GM19324 (cell line): ENCODE measurements around the gene KLHL30.
"Not testable (repeated sequence)": the region's sequence is repeated elsewhere in the genome, so short reads cannot be mapped to it uniquely, and the experiment has no call there.

Experiments used
- ATAC-seq: cut with Tn5 transposase; IDR thresholded peaks from one replicate; pipeline ENCODE4 v1.9.1; 2021; ENCODE audit warnings: mild to moderate bottlenecking, moderate library complexity; ENCODE audit not compliant: unreplicated experiment, low FRiP score

The KLHL30 gene

DNA sequence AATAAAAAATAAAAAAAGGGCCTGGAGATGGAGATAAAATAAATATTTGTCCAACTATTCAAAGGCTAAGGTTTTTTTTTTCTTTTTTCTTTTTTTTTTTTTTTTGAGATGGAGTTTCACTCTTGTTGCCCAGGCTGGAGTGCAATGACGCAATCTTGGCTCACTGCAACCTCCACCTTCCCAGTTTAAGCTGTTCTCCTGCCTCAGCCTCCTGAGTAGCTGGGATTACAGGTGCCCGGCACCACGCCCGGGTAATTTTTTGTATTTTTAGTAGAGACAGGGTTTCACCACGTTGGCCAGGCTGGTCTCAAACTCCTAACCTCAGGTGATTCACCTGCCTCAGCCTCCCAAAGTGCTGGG is 32.6 kb downstream of the KLHL30 start:
- ATAC-seq, result not testable (repeated sequence)

DNA sequence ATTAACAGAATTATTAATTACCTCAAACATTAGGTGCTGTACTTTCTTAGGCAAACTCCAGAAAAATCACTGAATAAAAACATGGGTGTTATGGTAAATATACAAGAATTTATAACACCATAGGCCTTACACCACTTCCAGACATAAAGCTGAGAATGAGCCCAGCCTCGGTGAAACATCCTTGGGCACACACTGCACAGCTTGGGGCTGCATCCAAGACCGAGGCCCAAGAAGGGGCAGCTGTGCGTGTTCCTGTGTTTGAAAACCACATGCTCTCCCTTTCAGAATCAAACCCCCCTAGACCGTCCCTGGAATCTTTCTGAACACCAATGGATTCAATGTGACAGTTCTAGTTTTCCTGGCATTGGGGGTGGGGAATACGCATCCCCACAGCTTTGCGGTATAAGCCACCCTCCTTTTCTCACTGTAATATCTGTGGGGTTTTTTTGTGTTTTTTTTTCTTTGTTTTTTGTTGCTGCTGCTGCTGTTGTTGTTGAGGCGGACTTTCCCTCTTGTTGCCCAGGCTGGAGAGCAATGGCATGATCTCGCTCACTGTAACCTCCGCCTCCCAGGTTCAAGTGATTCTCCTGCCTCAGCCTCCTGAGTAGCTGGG is 33.2 kb downstream of the KLHL30 start:
- ATAC-seq, result no peak

DNA sequence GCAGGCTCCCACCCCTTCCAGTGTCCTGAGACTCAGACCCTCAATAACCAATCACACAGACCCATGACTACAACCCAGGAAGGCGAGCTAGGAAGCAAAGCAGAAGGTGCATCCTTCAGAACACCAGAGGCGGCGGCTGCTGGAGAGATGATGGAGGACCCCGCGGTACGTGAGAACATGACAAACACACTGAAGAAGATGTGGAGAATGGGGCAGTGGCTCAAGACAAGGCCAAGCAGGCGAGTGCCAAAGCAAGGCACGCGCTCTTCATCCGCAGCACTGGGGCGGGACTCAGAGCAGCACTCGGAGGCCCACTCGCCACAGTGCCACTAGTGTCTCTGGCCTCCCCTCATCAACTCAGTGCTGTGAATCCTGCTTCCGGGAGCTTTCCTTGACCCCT is 34.0 kb downstream of the KLHL30 start:
- ATAC-seq, result no peak

DNA sequence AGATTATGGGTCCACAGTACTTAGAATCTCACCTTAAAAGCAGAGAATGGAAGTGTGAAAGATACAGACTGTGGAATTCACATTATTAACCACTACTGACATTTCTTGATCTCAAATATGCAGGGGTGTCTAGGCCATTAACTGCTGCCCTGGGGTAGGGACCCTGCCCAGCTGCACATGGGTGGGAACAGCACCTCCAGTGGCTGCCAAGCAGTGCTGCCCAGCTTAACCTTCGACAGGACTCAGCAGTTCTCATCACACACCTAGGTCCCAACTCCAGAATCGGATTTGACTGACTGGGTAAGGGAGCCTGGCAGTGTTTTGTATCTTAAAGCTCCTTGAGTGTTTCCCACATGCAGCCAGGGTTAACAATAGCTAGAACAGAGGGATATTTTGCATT is 35.2 kb downstream of the KLHL30 start:
- ATAC-seq, result no peak

DNA sequence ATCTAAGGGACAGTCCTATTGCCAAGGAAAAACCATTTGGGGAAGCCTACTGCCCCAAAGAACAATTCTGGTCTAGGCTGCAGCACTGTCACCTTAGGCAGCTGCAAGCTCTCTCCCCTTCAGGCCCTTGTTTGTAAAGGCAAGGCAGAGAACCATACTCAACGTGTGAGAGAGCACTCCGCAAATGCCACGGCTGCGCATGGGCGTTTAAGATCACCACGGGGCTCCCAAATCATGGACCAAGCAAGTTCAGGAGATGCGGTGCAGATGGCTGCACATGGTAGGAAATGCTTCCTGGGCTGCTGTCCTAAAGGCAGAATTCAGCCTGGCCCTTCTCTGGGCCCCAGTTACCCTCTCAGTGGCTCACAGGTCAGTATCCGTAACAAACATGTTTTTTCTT is 35.8 kb downstream of the KLHL30 start:
- no peak for ATAC-seq

DNA sequence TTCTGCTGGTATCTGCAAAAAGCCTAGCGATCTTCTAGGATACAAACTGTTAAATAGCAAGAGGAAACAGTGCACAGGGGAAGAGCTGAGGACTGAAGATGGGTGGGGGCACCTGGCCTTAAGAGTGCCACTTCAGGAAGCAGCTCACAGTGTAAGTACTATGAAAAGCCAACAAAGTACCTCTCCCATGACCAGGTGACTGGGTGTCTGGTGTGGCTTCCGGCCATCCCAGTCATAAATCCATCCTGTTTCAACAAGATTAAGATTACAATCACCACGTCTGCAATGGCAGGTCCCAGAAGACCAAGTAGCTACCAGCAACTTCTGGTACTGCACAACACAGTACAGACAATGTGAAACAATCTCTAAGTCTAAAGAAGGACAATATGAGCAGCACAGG is 36.2 kb downstream of the KLHL30 start:
- ATAC-seq, result no peak

DNA sequence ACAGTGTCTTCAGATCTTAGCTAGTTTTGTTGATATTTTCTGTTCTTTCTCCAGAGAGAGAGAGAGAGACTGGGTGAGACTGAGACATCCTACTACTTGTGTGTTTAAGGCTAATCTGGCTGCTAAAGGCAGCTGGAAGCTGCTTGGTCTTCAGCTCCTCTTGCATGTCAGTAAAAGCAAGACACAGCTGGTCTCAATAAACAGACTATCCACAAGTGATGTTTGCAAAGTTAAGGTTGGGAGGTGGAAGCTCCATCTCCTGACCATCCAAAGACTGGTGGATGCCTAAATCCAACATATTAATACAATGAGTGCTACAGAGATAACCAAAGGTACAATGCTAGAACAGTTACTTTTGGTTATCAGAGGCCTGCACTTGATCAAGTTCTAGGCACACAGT is 38.1 kb downstream of the KLHL30 start:
- ATAC-seq, result no peak

DNA sequence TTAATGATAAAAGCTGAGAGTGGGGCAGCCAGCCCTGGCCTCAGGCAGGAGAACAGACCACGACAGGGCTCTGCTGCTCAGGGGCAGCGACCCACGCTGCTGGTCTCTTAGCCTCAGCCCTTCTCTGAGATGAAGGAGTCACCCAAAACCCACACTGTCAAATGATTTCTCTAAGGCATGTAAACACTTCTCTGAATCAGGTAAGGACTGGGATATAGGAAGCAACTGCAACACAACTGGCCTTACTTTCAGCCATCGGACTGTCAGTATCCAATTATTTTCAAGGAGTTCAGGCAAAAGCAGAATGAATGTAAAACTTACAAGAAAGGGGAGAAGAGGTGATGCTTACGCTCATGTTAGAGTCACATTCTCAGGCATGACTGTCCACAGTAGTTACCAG is 42.1 kb downstream of the KLHL30 start:
- ATAC-seq, result no peak

DNA sequence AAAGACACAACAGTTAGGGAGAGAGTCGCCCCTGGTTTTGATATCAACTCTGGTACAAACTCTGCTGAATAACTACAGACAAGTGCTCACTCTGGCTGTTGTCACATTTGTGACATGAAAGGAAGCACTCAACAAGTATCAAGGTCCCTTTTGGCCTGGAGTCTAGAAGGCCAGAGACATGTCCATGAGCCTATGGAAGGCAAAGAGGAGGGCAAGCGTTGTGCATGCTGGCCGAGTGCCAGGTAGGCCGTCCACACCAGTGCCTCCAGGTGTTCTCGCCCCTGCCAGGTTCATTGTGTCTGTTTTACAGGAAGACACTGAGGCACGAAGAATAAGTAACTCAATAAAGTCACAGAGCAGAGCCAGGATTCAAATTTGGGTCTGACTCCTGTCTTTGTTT is 43.9 kb downstream of the KLHL30 start:
- no peak for ATAC-seq

DNA sequence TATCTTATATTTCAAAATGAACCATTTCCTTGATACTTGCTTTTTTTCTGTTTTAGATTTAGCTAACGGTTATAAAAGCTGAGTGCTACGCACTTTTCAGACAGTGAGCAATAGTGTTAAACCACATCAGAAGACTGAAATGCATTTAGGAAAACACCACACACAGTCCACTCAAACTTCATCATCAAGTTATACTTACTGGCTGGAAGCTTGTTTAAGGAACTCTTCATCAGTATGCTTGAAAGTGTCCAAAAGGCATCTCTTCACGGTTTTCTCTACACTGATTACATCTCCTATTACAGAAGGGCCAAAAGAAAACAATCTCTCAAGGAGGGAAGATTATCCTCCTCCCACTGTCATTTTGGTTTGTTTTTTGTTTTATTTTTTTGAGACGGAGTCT is 45.4 kb downstream of the KLHL30 start:
- no peak for ATAC-seq

DNA sequence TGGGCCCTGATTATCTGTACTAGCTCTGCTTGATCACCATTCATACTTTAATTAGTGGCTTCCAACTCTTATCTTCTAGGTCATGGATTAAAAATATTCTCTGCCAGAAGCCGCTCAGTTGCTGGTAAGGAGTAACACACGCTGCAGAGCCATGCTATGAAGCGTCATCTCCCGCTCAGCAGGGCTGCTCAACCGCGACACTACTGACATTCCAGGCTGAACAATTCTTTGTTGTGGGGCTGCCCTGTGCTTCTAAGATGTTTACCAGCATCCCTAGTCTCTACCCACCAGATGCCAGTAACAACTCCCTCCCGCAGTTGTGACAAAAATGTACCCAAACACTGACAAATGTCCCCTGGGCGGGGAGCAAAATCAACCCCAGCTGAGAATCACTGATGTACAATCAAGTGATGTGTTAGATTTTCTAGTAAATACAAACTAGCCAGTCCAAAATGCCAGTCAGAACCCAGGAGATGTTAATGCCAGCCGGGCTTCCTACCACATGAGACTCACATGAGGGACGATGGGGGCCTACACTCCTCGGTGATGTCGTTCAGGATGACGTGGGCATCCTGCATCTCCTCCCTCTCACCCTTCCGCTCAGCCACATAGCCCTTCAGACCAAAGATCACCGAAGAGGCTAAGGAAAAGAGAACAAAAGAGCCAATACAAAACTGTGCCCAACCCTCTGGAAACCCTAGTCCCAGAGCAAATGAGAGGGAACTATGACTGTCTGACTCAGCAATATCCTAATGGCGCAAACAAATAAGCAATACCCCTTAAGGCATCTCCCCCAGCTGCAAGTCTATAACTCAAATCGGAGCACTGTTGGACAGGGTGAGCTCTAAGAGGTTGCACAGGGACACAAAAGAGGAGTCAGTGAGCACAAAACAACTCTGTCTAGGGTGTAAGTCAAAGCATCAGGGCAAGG is 49.4 kb downstream of the KLHL30 start:
- ATAC-seq, result no peak

DNA sequence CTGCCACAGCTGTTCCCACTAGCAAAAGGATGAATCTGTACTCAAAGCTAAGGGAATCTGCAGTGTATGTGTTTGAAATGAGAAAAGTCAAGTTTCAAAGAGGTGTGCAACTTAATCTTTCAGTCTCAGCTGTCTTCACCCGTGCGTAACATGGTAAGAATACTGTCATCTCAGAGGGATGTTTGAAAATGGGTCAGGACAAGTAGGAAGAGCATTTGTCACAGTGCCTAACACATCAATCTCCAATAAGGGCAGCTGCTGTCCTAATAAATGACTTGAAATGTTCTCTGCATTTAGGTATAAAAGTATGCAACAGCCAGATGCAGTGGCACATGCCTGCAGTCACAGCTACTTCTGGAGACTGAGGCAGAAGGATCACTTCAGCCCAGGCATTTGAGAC is 52.0 kb downstream of the KLHL30 start:
- ATAC-seq, result no peak
